OCI-LY1 (cell line): ENCODE results near the gene ALMS1.

Experiments
- CTCF ChIP-seq: fragments of 200-600 bp; sonication (generic), shearing (Covaris generic); IDR thresholded peaks from 2 replicates; pipeline ENCODE4 v1.5.1; 2017; ENCODE audit warnings: mild to moderate bottlenecking, antibody characterized with exemption, low read length, moderate library complexity, mixed read lengths
- EZH2 ChIP-seq: fragments of 200-600 bp; sonication (generic), shearing (Covaris generic); IDR thresholded peaks from 2 replicates; pipeline ENCODE4 v1.8.0; 2017; ENCODE audit warnings: borderline replicate concordance, mixed run types, mild to moderate bottlenecking, antibody characterized with exemption, low read length, moderate library complexity, mixed read lengths

GRCh38 chr2:73494031-73494430, 108.4 kb downstream of the ALMS1 start:
- no peak for TF ChIP-seq CTCF
- TF ChIP-seq EZH2: no peak
